Activated CD4-positive, alpha-beta memory T cell treated with anti-CD3 and anti-CD28 coated beads, Interleukin-2, amount 10 ng/mL, durations not matched to agents 7 days and 5 days (primary cell): ENCODE measurements around the gene SDCCAG8. TPM values are rescaled to one million over a fixed set of nuclear protein-coding genes. Genes with fewer than 3 reads are reported as not detected.
A peak's percentile ranks its signal among the peaks of the same experiment; 100 is the strongest.

Source experiments
- CTCF ChIA-PET: fragments of 350-600 bp; sonication (Branson Sonifier 250); formaldehyde crosslinking; loops from one replicate; lab custom pipeline; 2021; ENCODE audit warnings: antibody characterized with exemption, inconsistent platforms; lab: Charles Lee
- POLR2A ChIA-PET: fragments of 350-600 bp; sonication (Branson Sonifier 250); formaldehyde crosslinking; loops from one replicate; lab custom pipeline; 2021; ENCODE audit warnings: antibody characterized with exemption; lab: Charles Lee
- DNase-seq: peaks from one replicate; pipeline ENCODE4 v3.0.0-alpha.2; 2020
- H3K27ac Mint-ChIP-seq: one replicate; pipeline ENCODE4 v1.8.0; 2021; ENCODE audit warnings: mild to moderate bottlenecking, mixed read lengths
- H3K27me3 Mint-ChIP-seq: one replicate; pipeline ENCODE4 v1.8.0; 2021; ENCODE audit warnings: mixed read lengths
- H3K36me3 Mint-ChIP-seq: one replicate; pipeline ENCODE4 v1.8.0; 2021; ENCODE audit warnings: low read depth, mixed read lengths
- H3K4me1 Mint-ChIP-seq: one replicate; pipeline ENCODE4 v1.8.0; 2021; ENCODE audit warnings: mixed read lengths
- H3K4me3 Mint-ChIP-seq: one replicate; pipeline ENCODE4 v1.8.0; 2021; ENCODE audit warnings: mild to moderate bottlenecking, mixed read lengths
- H3K9me3 Mint-ChIP-seq: one replicate; pipeline ENCODE4 v1.8.0; 2021; ENCODE audit warnings: mixed read lengths
- total RNA-seq, 2 experiments: library from RNA; stranded (reverse); gene quantifications; one replicate each; pipeline ENCODE4 v1.2.3, GENCODE V29; 2021

The SDCCAG8 gene
- total RNA-seq, 2 experiments from 2014 or later: 18.8 to 20.3 TPM

DNA sequence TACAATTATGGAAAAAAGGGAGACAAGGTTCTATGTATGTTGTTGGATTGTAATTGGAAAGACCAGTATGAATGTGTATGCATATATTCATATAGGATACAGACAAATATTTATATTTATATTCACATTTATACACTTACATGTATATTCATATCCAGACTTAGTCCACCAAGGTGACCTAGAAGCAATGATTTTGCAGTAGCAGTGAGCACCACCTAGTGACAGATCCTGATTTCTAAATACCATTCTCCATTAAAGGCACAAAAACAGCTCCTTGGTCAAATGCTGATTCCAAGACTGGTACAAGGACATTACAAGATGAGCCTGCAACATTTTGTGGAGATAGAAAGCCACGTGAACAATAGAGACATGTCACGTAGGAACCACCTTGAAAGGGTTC lies 153.4 kb downstream of the SDCCAG8 start:
- ChIA-PET CTCF (interaction anchor here (0.9 to 2.0 kb wide), 4 partner anchors 12 to 72 kb away, joined by 3 to 19 read pairs (median 5); no protein-coding TSS in a partner anchor), POLR2A (interaction anchor here (0.6 to 1.3 kb wide), 3 partner anchors 12 to 1100 kb away, joined by 3 to 5 read pairs (median 4); no protein-coding TSS in a partner anchor)
- Mint-ChIP-seq H3K4me1 (peaks cover 21% of the 10 kb centered on the region), H3K27ac (no peak overlapping the region), H3K4me3 (no peak overlapping the region), H3K36me3 (peaks cover 3% of the 10 kb centered on the region), H3K9me3 (no peaks in the 10 kb centered on the region), H3K27me3 (no peaks in the 10 kb centered on the region)
- no peak for DNase-seq

DNA sequence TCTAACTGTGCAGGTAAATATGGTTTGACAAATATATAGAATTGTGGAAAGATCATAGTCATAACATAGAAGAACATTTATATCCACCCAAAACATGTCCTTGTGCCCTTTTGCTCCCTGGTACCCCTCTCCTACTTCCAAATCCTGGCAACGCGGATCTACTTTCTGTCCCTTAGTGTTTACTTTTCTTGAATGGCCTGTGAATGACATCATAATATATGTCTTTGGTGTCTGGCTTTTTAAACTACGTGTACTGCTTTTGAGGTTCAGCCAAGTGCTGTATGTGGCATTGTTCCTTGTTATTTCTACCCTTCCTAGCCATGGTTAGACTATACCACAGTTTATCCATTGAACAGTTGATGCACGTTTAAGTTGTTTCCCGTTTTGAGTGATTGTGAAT lies 155.6 kb downstream of the SDCCAG8 start:
- Mint-ChIP-seq H3K4me3 (no peak overlapping the region), H3K36me3 (peaks cover 3% of the 10 kb centered on the region), H3K27ac (no peak overlapping the region), H3K27me3 (no peaks in the 10 kb centered on the region), H3K4me1 (peaks cover 35% of the 10 kb centered on the region), H3K9me3 (no peaks in the 10 kb centered on the region)
- ChIA-PET CTCF (interaction anchor here (1.3 kb wide), 1 partner anchor 20 kb away, joined by 3 read pairs; no protein-coding TSS in a partner anchor), POLR2A (no interaction called here)
- DNase-seq: no peak

DNA sequence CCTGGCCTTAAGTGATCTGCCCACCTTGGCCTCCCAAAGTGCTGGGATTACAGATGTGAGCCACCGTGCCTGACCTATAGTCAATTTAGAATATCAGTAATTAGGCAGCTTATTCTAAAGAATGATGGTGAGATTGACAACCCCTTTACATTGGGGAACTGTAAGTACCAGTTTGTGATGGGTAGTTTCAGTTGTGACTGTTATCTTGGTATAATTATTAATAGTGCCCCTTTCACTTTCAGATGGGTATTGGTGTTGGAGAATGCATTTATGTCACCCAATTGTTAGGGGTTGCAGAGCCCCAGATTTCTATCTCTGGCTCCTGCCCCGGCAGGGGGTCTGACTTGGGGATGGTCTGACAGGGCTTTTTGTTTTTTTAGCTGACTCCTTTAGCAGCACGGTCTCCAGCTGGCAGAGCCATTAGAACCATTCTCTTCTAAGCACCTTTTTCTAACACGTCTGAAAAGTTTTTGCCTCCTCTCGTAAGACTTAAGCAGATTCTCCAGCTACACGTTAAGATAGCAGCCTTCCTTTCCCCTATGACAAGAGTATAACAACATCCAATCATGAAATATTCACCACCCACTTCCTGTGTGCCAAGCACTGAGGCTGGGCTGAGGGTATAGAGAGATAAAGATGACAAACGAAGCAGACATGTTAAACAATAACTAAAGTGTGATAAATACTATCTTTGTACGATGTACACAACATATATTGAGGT lies 157.8 kb downstream of the SDCCAG8 start:
- DNase-seq: no peak
- no peaks in the 10 kb centered on the region for H3K9me3 Mint-ChIP-seq
- H3K4me1 Mint-ChIP-seq: peaks cover 36% of the 10 kb centered on the region
- no peak overlapping the region for H3K4me3 Mint-ChIP-seq
- H3K36me3 Mint-ChIP-seq: peaks cover 7% of the 10 kb centered on the region
- H3K27ac Mint-ChIP-seq: peak overlapping the region; percentile 18
- POLR2A ChIA-PET: no interaction called here
- CTCF ChIA-PET: no interaction called here
- no peaks in the 10 kb centered on the region for H3K27me3 Mint-ChIP-seq

DNA sequence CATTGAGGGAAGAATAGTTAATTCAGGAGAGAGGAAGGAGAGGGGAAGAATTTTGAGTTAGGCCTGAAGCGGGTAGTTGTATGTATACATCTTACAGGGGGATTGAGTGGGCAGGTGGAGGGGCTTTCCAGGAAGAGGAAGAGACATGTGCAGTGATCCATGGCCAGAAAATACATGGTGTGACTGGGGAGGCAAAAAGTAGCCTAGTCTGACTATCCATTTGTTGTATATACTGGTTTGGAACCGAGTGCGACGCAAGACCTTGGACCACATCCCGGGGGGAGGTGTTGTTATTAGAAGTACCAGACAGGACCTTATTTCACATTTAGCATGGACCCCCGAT lies 158.3 kb downstream of the SDCCAG8 start:
- ChIA-PET POLR2A (no interaction called here), CTCF (no interaction called here)
- Mint-ChIP-seq H3K27me3 (no peaks in the 10 kb centered on the region), H3K4me3 (no peak overlapping the region), H3K36me3 (peaks cover 12% of the 10 kb centered on the region), H3K9me3 (no peaks in the 10 kb centered on the region), H3K4me1 (peaks cover 36% of the 10 kb centered on the region), H3K27ac (peak overlapping the region; percentile 18)
- DNase-seq: no peak

DNA sequence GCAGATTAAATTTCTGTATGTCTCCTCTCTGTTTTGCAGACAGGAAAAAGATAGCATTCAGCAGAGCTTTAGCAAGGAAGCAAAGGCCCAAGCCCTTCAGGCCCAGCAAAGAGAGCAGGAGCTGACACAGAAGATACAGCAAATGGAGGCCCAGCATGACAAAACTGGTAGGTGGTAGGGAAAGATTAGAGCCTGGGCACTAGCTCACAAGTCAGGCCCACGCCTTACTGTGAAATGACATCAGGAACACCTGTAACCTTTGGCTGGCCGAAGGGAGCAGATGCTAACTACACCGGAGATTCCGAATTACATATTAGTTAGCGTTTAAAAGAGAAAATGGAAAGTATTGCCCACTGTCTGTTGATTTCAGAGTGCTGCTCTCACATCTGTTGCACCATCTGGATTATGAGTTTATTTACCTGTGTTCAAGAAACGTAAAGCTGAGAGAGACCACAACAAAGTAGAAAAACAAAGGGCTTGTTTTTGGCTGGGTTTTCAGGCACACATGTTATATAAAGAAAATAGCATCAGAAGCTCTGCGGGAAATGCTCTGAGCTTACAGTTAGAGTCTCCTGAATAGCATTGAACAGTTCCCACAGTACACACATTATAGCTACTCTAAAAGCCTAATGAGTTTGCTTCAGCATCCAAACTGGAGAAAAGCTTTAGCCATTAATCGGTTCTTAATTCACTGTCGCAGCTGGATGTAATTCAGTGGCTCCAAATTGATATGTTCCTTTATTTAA lies 160.0 kb downstream of the SDCCAG8 start:
- Mint-ChIP-seq H3K27me3 (no peaks in the 10 kb centered on the region), H3K27ac (peak overlapping the region; percentile 56), H3K4me1 (peaks cover 46% of the 10 kb centered on the region), H3K4me3 (peak overlapping the region; percentile 8), H3K36me3 (peaks cover 19% of the 10 kb centered on the region), H3K9me3 (no peaks in the 10 kb centered on the region)
- ChIA-PET CTCF (no interaction called here), POLR2A (interaction anchor here (0.6 to 1.3 kb wide), 5 partner anchors 9 to 909 kb away, joined by 3 to 7 read pairs (median 3); no protein-coding TSS in a partner anchor)
- DNase-seq: no peak

DNA sequence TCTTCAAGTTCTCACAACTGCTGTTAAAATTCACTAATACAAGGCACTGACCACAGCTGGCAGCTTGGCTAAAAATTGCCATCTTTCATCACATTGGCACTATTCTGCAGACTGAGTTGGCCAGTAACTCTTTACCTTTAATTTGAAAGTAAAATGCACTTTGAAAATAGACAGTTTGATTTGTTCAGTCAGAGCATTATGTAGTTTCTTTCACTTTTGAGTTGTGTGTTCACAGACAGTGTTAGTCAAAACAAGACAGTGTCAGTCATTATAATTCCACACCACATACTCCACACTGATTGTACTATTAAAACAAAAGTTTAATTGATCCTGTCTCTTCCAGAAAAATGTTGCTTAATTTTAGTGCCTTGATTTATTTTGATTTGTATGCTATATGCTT lies 160.7 kb downstream of the SDCCAG8 start:
- Mint-ChIP-seq H3K27ac (peak overlapping the region; percentile 56), H3K9me3 (no peaks in the 10 kb centered on the region), H3K4me1 (peaks cover 51% of the 10 kb centered on the region), H3K27me3 (no peaks in the 10 kb centered on the region), H3K4me3 (peak overlapping the region; percentile 8), H3K36me3 (peaks cover 19% of the 10 kb centered on the region)
- POLR2A ChIA-PET: interaction anchor here (1.1 kb wide), 2 partner anchors 631 to 909 kb away, joined by 3 to 6 read pairs; no protein-coding TSS in a partner anchor
- no peak for DNase-seq
- CTCF ChIA-PET: no interaction called here

DNA sequence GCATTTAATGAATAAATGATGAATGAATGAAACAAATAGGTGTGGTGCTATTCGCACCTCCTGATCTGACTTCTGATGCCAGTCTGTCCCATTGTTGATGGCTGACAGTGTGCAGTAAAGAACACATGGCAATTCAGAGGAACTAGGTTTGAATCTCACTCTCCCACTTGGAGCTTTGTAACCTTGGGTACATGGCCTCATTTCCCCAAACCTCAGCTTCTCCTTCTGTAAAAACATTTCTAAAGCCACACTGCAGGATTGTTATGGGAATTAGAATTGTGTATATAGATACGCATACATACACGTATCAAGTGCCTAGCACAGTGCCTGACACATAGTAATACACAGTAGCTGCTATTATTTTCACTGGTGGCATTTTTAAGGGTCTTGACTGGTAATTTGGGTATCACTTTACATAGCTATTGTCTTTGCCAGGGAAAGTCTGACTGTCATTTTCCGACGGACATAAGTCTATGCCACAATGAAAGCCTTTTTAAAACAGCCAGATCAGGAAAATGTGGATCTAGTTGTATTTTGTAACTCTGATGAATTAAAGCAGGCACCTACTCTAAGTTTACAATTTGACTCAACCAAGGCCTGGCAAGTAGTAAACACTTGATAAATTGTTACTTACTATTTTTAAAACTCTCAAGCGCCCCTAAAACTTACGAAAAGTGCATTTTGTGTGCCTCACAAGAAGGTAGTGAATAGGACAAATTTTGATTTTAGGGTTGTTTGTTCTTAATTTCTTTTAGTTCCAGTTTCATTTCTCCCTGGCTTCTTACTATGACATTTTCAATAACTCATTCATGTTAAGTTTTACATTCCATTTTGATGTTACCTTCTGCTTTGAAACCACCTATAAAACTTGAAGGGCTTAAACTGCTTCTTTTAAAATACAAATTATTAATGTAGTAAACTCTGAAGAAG lies 164.4 kb downstream of the SDCCAG8 start:
- peak overlapping the region; percentile 58 for H3K27ac Mint-ChIP-seq
- no peaks in the 10 kb centered on the region for H3K9me3 Mint-ChIP-seq
- no peak overlapping the region for H3K4me3 Mint-ChIP-seq
- CTCF ChIA-PET: interaction anchor here (0.8 to 1.7 kb wide), 5 partner anchors 10 to 77 kb away, joined by 3 to 6 read pairs (median 4); no protein-coding TSS in a partner anchor
- H3K27me3 Mint-ChIP-seq: no peaks in the 10 kb centered on the region
- peaks cover 16% of the 10 kb centered on the region for H3K36me3 Mint-ChIP-seq
- no peak for DNase-seq
- POLR2A ChIA-PET: interaction anchor here (1.1 to 1.6 kb wide), 2 partner anchors 10 to 21 kb away, joined by 3 to 5 read pairs; no protein-coding TSS in a partner anchor
- H3K4me1 Mint-ChIP-seq: peaks cover 48% of the 10 kb centered on the region

DNA sequence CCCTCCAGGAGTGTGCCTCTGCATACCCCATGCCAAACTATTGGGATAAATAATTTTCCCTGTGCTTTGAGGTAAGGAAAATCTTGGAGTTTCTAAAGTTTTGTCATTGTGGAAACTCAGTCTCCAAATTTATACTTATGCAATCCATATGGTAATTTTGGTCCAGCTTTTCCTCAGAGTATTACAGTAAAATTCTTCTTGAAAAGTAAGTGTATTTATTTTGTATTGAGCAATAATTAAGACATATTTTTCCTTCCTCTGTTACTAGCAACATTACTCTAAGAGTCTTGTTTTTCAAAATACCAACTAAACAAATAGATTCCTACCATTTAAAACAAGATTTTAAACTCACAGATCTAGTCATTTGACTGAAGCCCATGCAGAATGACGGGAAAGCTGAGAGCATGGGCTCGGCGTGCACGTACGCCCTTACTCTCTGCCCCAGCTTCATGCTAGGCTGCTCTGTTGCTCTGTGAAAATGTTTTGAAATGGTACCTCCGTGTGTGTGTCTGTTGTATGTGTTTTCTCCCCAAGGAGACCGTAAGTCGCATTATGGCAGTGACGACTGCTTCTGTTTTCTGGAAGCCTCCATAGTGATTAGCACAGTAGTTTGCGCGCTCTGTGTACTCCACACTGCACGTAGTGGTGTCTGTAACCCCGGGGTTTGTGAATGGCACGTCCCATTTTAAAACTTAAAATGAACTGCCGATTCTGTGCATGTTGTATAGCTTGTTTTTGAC lies 165.3 kb downstream of the SDCCAG8 start:
- peak overlapping the region; percentile 50 for H3K4me3 Mint-ChIP-seq
- no peaks in the 10 kb centered on the region for H3K9me3 Mint-ChIP-seq
- peaks cover 40% of the 10 kb centered on the region for H3K4me1 Mint-ChIP-seq
- peak overlapping the region; percentile 77 for H3K27ac Mint-ChIP-seq
- peaks cover 19% of the 10 kb centered on the region for H3K36me3 Mint-ChIP-seq
- ChIA-PET POLR2A (interaction anchor here (0.6 to 1.6 kb wide), 8 partner anchors 11 to 904 kb away, joined by 3 to 5 read pairs (median 3); no protein-coding TSS in a partner anchor), CTCF (interaction anchor here (1.2 to 1.7 kb wide), 5 partner anchors 11 to 904 kb away, joined by 3 to 6 read pairs (median 4); no protein-coding TSS in a partner anchor)
- H3K27me3 Mint-ChIP-seq: no peaks in the 10 kb centered on the region
- no peak for DNase-seq

DNA sequence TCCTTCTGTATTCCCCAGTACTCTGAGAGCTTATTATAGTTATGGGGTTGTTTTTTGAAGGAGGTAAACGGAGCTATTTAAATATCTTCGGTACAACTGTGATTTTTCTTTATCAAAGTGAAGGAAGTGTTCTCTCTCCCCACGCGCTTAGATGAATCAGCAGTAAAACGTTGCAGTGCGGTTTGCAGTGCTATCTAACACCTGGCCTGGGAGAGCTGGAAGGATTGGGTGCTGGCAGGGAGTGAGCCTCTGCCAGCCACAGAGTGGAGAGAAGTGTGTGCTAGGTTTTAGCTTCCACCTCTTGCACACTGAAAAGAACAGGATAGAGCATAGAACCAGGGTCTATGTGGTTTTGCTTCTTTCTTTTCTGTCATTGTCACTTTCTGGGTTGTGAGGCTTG lies 165.9 kb downstream of the SDCCAG8 start:
- Mint-ChIP-seq H3K27ac (peak overlapping the region; percentile 77), H3K4me1 (peaks cover 34% of the 10 kb centered on the region), H3K4me3 (peak overlapping the region; percentile 50), H3K9me3 (no peaks in the 10 kb centered on the region), H3K36me3 (peaks cover 19% of the 10 kb centered on the region), H3K27me3 (no peaks in the 10 kb centered on the region)
- CTCF ChIA-PET: interaction anchor here (1.2 to 1.7 kb wide), 5 partner anchors 12 to 903 kb away, joined by 3 to 6 read pairs (median 4); no protein-coding TSS in a partner anchor
- DNase-seq: peak; percentile 72
- POLR2A ChIA-PET: interaction anchor here (0.6 to 1.6 kb wide), 8 partner anchors 12 to 903 kb away, joined by 3 to 5 read pairs (median 3); no protein-coding TSS in a partner anchor

DNA sequence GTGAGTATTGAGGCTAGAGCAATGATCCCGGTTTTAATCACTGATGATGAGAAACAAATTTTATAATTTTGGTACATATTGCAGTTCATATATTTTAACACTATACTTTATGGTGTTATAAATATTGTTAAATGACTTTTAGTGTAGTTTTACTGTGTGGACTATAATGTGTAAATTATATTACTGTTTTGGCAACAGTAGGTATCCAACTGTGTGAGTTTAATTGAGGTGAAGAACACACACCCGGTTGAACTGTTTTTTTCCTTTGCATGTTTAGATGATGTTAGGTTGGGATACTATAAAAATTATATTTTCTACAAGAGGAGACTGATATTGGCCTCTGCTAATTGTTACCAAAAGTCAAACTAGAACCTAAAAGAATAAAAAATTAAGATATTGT lies 166.5 kb downstream of the SDCCAG8 start:
- peak overlapping the region; percentile 50 for H3K4me3 Mint-ChIP-seq
- POLR2A ChIA-PET: interaction anchor here (1.0 to 1.6 kb wide), 4 partner anchors 12 to 173 kb away, joined by 3 to 5 read pairs (median 4); no protein-coding TSS in a partner anchor
- peaks cover 29% of the 10 kb centered on the region for H3K4me1 Mint-ChIP-seq
- DNase-seq: no peak
- H3K27ac Mint-ChIP-seq: peak overlapping the region; percentile 77
- CTCF ChIA-PET: interaction anchor here (1.2 to 1.7 kb wide), 3 partner anchors 13 to 902 kb away, joined by 3 to 6 read pairs (median 6); no protein-coding TSS in a partner anchor
- H3K9me3 Mint-ChIP-seq: no peaks in the 10 kb centered on the region
- H3K27me3 Mint-ChIP-seq: no peaks in the 10 kb centered on the region
- H3K36me3 Mint-ChIP-seq: peaks cover 19% of the 10 kb centered on the region

DNA sequence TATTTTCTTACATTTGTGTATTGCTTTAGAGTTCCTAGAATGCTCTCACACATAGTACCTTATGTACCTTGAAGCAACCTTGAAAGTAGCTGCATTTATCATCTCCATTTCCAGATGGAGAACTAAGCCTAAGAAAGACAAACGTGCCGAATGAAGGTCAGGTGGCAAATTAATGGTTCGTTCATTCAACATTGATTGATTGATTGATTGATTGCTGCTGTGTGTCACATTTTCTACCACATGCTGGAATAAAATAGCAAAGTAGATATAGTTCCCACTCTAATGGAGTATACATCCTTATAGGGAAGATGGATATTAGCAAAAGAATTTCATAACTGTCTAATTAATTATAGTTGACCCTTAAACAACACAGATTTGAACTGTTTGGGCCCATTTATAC lies 172.2 kb downstream of the SDCCAG8 start:
- Mint-ChIP-seq H3K4me1 (peaks cover 1% of the 10 kb centered on the region), H3K27ac (no peak overlapping the region), H3K4me3 (no peak overlapping the region), H3K36me3 (peaks cover 7% of the 10 kb centered on the region), H3K27me3 (no peaks in the 10 kb centered on the region), H3K9me3 (no peaks in the 10 kb centered on the region)
- POLR2A ChIA-PET: no interaction called here
- no peak for DNase-seq
- CTCF ChIA-PET: interaction anchor here (0.6 kb wide), 1 partner anchor 153 kb away, joined by 4 read pairs; no protein-coding TSS in a partner anchor
